Measurements from ENCODE around the gene AHDC1. TPM values are rescaled to one million over a fixed set of nuclear protein-coding genes. Genes with fewer than 3 reads are reported as not detected.

Gene AHDC1
- total and polyA plus RNA-seq, 2 experiments from 2014 or later: 3.9 to 5.3 TPM

GRCh38 chr1:27556781-27557595 is 47.0 kb downstream of the AHDC1 start:
- H3K4me2 ChIP-seq (ENCODE audit: unreplicated experiment): peak overlapping the region; percentile 63
- no peaks in the 10 kb centered on the region for H3K27me3 ChIP-seq (replicated peaks; ENCODE audit: insufficient read depth)
- no peak overlapping the region; the same call in 1 of the 2 replicates for H3K9ac ChIP-seq
- peaks cover 58% of the 10 kb centered on the region for H3K79me2 ChIP-seq (ENCODE audit: insufficient read depth)
- H4K20me1 ChIP-seq (ENCODE audit: insufficient read depth): no peaks in the 10 kb centered on the region
- H3F3A ChIP-seq (ENCODE audit: insufficient read depth): peaks cover 22% of the 10 kb centered on the region
- H3K27ac ChIP-seq: peak overlapping the region; percentile 56
- peak overlapping the region; percentile 50 for H3K4me3 ChIP-seq
- TF ChIP-seq EZH2phosphoT487 (IDR thresholded peaks at IDR 0.05; ENCODE audit: insufficient read depth, low read depth) (no peak), EZH2 (IDR thresholded peaks at IDR 0.05; ENCODE audit: insufficient read depth, poor library complexity, severe bottlenecking) (no peak)
- no peaks in the 10 kb centered on the region for H3K9me3 ChIP-seq (ENCODE audit: low read depth)
- H3K36me3 ChIP-seq (ENCODE audit: low read depth): no peaks in the 10 kb centered on the region
- WGBS, 2 experiments (ENCODE audit: low coverage in 1 of 2, low lambda C conversion rate in 2 of 2, missing lambda C conversion rate in 2 of 2): 3% methylated on average over 2 to 19 of the region's 19 CpGs
- peaks cover 23% of the 10 kb centered on the region for H3K4me1 ChIP-seq (ENCODE audit: insufficient read depth)
- H2AFZ ChIP-seq: no peak overlapping the region
- peak; percentile 98 for DNase-seq
- in situ Hi-C loops (cut with MboI): no loop called here
- H3K9me2 ChIP-seq (ENCODE audit: insufficient read depth): no peaks in the 10 kb centered on the region

- WGBS, 2 experiments (ENCODE audit: low coverage in 1 of 2, low lambda C conversion rate in 2 of 2, missing lambda C conversion rate in 2 of 2): 45 to 48% methylated on average over 2 of the region's 2 CpGs
Observed at GRCh38 chr1:27556435-27556780, 47.5 kb downstream of the AHDC1 start.

GRCh38 chr1:27555700-27556424 is 48.1 kb downstream of the AHDC1 start:
- Histone ChIP-seq H4K20me1 (ENCODE audit: insufficient read depth) (no peaks in the 10 kb centered on the region), H3K4me2 (ENCODE audit: unreplicated experiment) (peak overlapping the region; percentile 63), H3K4me1 (ENCODE audit: insufficient read depth) (peaks cover 15% of the 10 kb centered on the region), H3K27ac (peak overlapping the region; percentile 15; the same call in 1 of the 2 replicates), H3K9me3 (ENCODE audit: low read depth) (no peaks in the 10 kb centered on the region), H3F3A (ENCODE audit: insufficient read depth) (peaks cover 22% of the 10 kb centered on the region), H3K4me3 (no peak overlapping the region), H3K36me3 (ENCODE audit: low read depth) (no peaks in the 10 kb centered on the region), H2AFZ (no peak overlapping the region), H3K27me3 (replicated peaks; ENCODE audit: insufficient read depth) (no peaks in the 10 kb centered on the region), H3K9me2 (ENCODE audit: insufficient read depth) (no peaks in the 10 kb centered on the region), H3K79me2 (ENCODE audit: insufficient read depth) (peaks cover 46% of the 10 kb centered on the region), H3K9ac (peak overlapping the region; percentile 16; the same call in 1 of the 2 replicates)
- WGBS, 2 experiments (ENCODE audit: low coverage in 1 of 2, low lambda C conversion rate in 2 of 2, missing lambda C conversion rate in 2 of 2): 26 to 27% methylated on average over 9 to 11 of the region's 12 CpGs
- TF ChIP-seq EZH2phosphoT487 (IDR thresholded peaks at IDR 0.05; ENCODE audit: insufficient read depth, low read depth) (no peak), EZH2 (IDR thresholded peaks at IDR 0.05; ENCODE audit: insufficient read depth, poor library complexity, severe bottlenecking) (no peak)
- no peak for DNase-seq
- in situ Hi-C loops (cut with MboI): no loop called here

More at GRCh38 chr1:27556435-27556780, 47.5 kb downstream of the AHDC1 start:
- TF ChIP-seq EZH2phosphoT487 (IDR thresholded peaks at IDR 0.05; ENCODE audit: insufficient read depth, low read depth) (no peak), EZH2 (IDR thresholded peaks at IDR 0.05; ENCODE audit: insufficient read depth, poor library complexity, severe bottlenecking) (no peak)
- no peak overlapping the region for H2AFZ ChIP-seq
- H3K4me2 ChIP-seq (ENCODE audit: unreplicated experiment): peak overlapping the region; percentile 63
- no peaks in the 10 kb centered on the region for H3K36me3 ChIP-seq (ENCODE audit: low read depth)
- no peak for DNase-seq
- H3K9me2 ChIP-seq (ENCODE audit: insufficient read depth): no peaks in the 10 kb centered on the region
- H3K4me1 ChIP-seq (ENCODE audit: insufficient read depth): peaks cover 17% of the 10 kb centered on the region
- H4K20me1 ChIP-seq (ENCODE audit: insufficient read depth): no peaks in the 10 kb centered on the region
- no peak overlapping the region for H3K4me3 ChIP-seq
- peaks cover 52% of the 10 kb centered on the region for H3K79me2 ChIP-seq (ENCODE audit: insufficient read depth)
- H3K9ac ChIP-seq: peak overlapping the region; percentile 16; the same call in 1 of the 2 replicates
- H3K9me3 ChIP-seq (ENCODE audit: low read depth): no peaks in the 10 kb centered on the region
- no peak overlapping the region for H3K27ac ChIP-seq
- in situ Hi-C loops (cut with MboI): no loop called here
- H3K27me3 ChIP-seq (replicated peaks; ENCODE audit: insufficient read depth): no peaks in the 10 kb centered on the region
- peaks cover 22% of the 10 kb centered on the region for H3F3A ChIP-seq (ENCODE audit: insufficient read depth)

GRCh38 chr1:27554759-27555699 is 48.9 kb downstream of the AHDC1 start:
- Histone ChIP-seq H3K9me3 (ENCODE audit: low read depth) (no peaks in the 10 kb centered on the region), H3K4me1 (ENCODE audit: insufficient read depth) (peaks cover 15% of the 10 kb centered on the region), H3K27me3 (replicated peaks; ENCODE audit: insufficient read depth) (no peaks in the 10 kb centered on the region), H4K20me1 (ENCODE audit: insufficient read depth) (no peaks in the 10 kb centered on the region), H3K79me2 (ENCODE audit: insufficient read depth) (peaks cover 38% of the 10 kb centered on the region), H3K4me3 (no peak overlapping the region), H3K36me3 (ENCODE audit: low read depth) (no peaks in the 10 kb centered on the region), H2AFZ (no peak overlapping the region), H3K4me2 (ENCODE audit: unreplicated experiment) (no peak overlapping the region), H3K9ac (peak overlapping the region; percentile 5; the same call in 1 of the 2 replicates), H3K27ac (peak overlapping the region; percentile 15; the same call in 1 of the 2 replicates), H3F3A (ENCODE audit: insufficient read depth) (peaks cover 22% of the 10 kb centered on the region), H3K9me2 (ENCODE audit: insufficient read depth) (no peaks in the 10 kb centered on the region)
- no peak for DNase-seq
- in situ Hi-C loops (cut with MboI): no loop called here
- 29 to 38% methylated on average over 8 of the region's 8 CpGs for WGBS, 2 experiments (ENCODE audit: low coverage in 1 of 2, low lambda C conversion rate in 2 of 2, missing lambda C conversion rate in 2 of 2)
- TF ChIP-seq EZH2phosphoT487 (IDR thresholded peaks at IDR 0.05; ENCODE audit: insufficient read depth, low read depth) (no peak), EZH2 (IDR thresholded peaks at IDR 0.05; ENCODE audit: insufficient read depth, poor library complexity, severe bottlenecking) (no peak)
